CD4-positive, alpha-beta T cell treated with Interleukin-6 for 4 hours (primary cell): ENCODE data around the gene ZNF423.

ENCODE experiments used
- DNase-seq: peaks from one replicate; pipeline ENCODE4 v3.0.0-alpha.2; 2020; ENCODE audit warnings: mixed read lengths

ZNF423 gene

DNA sequence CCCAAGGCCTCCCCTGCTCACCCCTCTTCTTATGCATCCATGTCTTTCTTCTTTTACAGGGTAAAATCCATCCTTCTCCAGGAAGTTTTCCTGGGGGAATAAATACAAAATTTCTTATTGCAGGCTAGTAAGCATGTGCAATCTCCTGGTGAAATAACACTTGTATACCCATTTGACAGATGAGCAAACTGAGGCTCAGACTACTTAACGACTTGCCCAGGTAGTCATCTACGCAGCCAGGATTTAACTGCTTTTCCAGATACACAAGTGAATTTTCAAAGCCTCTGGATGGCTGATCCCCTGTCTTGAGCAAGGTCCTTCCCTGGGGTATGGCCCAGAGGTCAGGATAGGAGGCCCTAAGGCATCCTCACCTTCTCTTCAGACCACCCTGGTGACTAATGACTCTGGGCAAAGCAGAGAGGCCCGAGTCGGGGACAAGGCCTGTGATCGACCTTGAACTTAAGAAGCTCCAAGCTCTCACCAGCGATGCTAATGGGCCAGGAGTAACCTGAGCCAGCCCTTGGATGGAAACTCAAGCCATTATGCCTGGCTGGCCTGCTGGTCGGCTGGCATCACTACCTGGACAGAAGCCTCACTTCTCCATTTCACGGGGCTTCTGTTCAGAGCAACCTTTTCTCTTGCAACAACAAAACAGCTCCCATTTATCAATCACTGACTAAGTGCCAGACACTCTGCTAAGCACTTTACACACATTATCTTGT, 33.1 kb downstream of the ZNF423 start:
- no peak for DNase-seq

DNA sequence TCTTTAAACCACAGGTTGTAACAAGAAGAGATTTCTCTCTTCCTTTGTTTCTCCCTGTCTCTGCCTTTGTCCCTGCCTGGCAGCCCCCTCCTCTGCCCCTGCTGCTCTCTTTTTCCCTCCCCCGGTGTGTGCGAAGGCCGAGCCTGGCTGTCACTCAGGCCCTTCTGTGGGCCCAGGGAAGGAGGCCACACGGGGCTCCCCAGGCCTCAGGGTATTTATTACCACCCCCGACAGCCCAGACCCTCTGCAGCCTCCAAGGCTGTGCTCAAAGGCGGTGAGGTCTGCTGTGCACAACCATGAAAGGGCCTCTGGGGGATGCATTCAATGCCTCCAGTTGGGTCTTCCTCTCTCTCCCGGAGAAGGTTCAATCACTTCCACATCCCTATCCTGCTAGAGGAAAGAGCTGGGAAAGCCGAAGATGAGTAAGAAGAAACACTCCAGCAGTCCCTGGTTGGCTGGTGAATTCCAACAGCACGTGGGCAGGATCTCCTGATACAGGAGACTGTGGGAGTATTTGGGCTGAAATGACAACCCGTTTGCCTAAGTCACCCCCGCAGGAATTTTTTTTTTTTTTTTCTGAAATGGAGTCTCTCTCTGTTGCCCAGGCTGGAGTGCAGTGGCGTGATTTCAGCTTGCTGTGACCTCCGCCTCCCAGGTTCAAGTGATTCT, 34.2 kb downstream of the ZNF423 start:
- no peak for DNase-seq

DNA sequence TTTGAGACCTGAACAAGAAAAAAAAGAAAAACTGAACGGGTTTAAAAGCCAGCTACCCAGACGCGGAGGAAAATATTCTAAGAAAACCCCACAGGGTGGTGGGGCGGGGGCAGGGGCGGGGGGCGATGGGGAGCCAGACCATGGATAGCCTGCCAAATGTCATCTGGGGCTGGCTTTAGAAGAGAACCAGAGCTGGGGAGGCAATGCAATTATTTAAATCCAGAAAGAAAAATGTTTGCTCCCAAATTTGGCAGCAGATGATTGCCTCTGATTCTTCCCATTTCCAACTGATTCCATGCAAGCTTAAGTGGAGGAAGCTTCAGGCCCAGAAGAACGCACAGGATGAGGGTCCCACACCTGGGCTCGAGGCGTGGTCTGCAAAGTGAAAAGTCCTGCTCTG, 34.8 kb downstream of the ZNF423 start:
- no peak for DNase-seq

DNA sequence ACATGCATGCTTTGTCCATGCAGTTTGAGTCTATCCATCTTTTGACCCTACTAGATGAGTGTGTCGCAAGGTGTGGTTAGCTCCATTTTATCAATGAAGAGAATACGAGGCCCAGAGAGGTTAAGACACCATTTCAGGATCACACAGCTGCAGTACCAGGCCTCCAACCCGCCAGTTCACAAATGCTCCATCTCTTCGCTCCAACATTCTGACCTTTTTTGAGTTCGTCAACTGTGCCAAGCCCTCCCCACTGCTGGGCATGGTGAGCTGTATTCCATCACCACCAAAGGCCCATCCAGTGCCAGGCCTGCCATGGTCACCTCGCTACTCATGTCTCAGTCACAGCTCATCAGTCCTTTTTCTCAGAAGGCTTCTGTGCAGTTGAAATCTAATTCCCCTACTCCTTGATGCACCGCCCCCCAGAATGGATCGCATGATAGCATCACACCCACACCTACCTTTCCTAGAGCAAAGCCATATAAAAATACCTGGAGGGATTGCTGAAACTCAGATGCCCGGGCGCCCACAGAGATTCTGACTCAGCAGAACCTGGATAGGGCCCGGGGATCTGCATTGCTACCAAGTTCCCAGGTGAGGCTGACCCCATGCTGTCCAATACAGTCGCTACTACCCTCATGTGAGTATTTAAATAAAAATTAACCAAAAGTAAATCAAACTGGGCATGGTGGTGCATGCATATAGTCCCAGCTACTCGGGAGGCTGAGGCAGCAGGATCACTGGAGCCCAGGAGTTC, 38.0 kb downstream of the ZNF423 start:
- DNase-seq: no peak

DNA sequence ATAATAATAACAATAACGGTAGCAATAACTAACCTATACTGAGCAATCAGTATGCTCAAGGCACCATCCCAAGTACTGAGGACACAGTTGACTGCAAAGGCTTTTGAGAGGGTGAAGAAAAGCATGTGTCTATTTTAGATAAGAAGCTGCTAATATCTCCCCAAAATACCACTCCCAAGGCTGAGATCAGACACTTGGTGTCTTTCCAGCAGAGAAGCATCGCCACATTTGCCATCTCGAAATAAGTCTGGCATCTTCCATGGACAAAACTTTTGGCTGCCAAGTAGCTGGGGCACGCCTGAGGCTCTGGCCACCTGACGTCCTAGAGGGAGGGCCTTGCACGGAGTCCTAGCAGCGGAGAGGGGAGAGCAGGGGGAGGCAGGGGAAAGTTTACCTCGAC, 39.0 kb downstream of the ZNF423 start:
- DNase-seq: no peak

DNA sequence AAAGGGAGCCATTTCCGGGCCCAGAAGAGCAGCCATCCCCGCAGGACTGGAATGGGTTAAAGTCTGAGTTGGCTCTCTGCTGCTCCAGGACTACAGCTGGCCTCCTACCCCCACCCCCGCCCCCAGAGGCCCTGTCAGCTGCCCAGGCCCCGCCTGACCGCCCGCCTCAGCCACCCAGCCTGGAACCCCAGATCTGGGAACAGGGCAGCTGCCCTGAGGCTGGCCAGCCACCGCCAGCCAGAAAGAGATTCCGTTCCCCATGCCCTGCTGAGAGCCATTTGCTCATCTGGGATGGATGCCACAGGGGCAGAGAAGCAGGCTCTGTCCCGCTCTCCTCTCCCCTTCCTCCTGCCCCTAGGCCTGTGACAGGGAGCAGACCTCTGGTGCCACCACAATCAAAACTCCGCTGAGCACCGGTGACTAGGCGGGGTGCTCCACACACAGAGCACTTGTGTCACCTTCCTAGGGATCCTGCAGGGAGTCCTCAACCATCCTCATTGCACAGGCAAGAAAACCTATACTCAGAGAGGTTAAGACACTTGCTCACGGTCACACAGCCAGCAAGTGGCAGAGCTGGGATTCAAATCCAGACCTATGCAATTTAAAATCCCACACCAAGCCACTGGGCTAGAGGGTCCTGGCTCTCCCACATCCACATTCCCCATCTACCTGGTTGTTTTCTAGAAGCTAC, 44.1 kb downstream of the ZNF423 start:
- DNase-seq: no peak

DNA sequence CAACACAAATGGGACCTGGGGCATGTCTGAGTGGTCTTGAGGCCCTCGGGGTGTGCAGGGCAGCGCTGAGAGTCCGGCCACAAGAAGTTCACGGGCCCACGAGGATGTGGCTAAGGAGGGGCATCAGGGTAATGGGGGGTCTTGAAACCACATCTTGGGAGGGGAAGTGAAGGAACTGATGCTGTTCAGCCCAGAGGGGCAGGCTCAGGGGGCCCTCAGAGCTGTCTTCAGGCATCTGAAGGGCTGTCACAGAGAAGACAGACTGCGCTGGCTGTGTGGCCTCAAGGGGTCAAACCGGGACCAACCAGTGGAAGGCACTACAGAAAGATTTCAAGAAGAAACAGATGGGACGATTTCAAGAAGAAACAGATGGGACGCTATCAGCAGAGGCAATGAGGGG, 45.1 kb downstream of the ZNF423 start:
- no peak for DNase-seq

DNA sequence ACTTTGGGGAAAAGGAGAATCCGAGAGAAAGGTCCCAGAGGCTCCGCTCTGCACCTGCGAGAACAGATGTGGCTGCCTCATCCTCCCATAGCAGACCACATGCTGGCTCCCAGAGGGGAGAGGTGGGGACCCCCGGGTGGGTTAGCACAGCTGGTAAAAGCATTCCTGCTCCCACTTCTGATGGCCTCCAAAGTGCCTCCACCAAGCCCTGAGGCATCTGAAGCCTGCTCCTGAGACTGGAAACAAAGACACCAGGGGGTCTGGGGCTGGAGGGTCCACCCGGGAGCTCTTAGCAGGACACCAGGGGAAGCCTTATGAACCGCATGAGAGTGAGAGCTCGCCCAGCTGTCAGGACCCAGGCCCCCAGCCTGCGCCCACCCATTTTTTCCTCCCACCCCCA, 46.4 kb downstream of the ZNF423 start:
- DNase-seq: no peak

DNA sequence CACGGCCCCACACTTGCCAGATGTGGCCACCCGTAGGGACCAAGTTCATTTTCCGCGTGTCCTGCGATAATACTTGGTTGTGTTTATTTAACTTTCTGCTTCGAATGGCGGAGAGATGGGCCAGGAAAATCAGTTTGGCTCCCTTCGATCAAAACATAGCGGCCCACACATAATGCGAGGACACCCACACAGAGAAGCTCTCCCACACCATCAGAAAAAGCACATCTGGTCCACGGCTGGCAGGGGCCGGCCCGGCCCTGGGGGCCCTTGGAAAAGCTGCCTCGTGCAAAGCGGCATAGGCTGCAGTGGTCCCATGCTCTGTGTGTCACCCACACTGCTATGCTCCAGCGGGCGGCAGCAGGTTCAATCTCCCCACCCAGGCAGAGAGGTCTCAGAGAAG, 46.9 kb downstream of the ZNF423 start:
- no peak for DNase-seq

DNA sequence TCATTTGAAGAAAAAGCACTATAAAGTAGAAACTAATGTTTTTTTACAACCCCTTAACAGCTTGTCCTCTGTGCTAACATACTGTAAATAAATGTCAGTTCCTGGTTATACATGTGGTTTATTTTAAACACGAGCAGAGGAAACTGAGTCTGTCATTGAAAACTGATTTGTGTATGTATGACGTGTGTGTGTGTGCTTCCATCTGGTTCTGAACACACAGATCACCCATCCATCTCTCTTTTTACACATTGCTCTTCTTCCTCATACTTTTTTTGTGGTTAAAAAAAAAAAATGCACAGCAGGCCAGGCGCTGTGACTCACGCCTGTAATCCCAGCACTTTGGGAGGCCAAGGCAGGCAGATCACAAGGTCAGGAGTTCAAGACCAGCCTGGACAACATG, 49.5 kb downstream of the ZNF423 start:
- no peak for DNase-seq

DNA sequence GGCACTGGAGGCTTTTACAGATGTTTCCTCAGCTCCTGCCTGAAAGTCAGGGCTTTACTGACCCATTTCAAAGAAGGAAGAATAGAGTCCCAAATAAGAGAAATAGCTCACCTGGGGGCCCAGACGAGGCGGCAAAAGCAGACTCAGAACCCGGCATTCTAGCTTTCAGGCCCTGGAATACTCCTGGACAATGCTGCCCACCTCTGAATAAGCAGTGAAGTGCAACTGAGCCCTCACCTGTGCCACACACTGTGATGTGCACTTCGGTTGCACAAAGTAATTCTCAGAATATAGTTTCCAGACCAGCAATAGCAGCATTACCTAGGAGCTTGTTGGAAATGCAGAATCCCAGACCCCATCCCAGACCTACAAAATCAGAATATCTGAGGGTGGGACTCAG, 54.6 kb downstream of the ZNF423 start:
- DNase-seq: no peak

DNA sequence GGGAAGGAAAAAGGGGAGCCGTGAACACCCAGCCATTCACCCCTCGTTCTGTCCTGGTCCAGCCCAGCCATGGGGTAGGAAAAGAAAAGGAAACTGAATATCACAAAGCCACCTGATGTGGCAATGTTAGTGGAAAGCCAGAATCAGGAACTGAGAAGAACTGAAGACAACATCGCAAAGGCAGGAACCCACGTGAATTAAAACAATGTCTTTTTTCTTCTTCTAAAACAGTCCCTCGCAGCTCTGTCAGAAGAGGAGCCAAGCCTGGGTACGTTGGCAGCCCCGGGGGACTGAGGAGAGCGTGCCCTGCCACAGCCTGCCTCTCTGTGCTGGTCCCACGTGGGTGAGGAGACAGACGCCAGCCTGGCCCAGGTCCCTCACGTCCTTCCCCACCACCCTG, 55.0 kb downstream of the ZNF423 start:
- DNase-seq: no peak

DNA sequence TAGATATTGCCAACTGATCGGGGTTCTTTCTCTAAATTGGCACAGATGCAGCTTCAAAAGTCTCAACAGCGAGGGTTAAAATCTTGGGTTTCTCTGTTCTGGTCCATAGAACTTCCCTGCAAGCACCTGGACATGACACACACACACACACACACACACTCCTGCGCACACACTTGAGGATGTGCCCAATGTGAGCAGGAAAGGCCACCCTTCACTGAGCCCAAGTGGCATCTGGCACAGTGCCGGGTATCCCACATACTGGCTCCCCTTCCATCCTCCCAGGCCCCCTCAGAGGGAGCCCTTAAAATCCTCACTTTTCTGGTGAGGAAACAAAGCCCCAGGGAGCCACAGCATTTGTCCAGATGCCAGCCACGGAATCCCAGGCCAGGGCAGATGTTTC, 55.5 kb downstream of the ZNF423 start:
- no peak for DNase-seq

DNA sequence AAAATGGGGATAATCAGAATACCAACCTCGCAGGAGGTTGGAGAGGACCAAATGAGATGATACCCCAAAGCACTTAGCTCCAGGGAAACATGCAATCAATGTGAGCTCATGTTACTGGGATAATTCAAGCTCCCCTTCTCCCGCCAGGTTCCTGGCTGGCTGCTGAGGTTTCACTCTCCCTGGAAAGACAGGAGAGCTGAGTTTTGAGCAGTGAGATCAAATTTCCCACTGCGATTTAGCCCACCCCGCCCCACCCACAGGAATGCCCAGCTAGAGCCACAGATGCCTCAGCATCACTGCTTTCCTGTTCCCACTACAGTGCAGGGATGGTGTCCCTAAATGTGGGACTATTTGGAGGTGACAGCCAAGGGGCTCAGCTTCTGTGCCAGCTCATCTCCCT, 56.7 kb downstream of the ZNF423 start:
- DNase-seq: no peak

DNA sequence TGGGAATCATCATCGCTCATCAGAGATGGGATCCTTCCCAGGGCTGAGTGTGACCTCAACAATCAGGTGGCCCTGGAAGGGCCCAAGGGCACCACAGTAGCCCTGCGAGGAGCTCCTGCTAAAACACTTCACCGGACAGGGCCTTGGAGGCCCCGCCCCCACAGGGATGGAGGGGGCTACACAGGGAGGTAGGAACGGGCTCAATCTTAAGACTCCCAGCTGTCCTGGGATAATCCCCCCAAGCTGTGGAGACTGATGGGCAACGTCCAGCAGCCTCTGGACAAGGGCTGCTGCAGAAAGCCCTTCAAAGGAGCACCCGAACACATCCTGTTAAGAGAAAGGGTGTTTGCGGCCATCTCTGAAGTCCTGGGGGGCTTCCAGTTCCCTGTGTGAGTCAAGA, 60.4 kb downstream of the ZNF423 start:
- no peak for DNase-seq

DNA sequence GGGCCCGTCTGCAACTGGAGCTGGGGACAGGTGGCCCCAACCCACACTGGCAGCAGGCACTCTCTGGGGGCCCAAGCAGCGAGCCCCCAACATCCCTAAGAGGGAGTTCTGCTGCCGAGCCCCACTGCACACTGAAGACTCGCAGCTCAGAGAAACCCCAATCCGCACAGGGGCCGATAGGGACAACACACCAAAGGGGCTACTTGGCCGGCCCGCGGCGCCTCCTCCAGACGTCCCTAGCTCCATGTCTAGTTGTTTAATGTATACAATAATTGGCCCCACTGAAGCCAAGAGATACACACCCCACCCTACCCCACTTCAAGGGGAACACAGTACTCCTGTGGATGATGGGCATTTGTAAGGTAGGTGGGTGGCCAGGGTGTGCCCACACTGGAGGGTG, 62.7 kb downstream of the ZNF423 start:
- DNase-seq: no peak

DNA sequence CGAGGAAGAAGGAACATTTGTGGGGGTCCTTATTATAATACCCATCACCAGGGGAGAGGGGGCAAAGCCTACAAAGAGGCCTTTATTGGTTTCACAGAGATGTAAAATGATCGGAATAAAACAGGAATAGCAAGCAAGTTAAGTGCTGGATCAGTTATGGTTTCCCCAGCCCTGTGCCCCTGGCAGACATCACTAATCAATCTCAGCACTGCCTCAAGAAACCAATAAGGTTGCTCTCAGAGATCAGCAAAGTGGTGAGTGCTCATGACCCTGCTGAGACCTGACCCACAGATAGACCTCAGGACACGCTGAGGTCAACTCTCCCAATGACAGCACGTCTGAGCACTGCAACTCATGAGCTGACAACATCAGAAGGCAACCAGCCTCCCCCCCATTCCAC, 66.3 kb downstream of the ZNF423 start:
- no peak for DNase-seq

DNA sequence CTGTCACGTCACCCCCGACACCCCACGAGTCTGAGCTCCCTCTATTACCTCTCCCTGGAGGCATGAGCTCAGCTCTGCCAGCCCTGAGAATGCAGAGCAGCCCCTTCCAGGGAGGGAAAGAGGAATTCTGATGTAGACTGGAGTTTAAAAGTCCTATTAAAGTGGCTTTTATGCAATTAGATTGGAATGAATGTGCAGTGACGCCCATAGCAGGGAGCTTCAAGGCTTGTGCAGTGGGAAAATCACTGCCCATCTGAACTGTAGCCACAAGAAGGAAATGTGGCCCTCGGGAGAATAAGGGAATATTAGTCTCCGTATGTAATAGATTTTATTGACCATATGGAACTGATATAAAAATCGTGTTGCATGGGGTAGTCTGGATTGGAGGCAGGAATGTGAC, 66.9 kb downstream of the ZNF423 start:
- no peak for DNase-seq

DNA sequence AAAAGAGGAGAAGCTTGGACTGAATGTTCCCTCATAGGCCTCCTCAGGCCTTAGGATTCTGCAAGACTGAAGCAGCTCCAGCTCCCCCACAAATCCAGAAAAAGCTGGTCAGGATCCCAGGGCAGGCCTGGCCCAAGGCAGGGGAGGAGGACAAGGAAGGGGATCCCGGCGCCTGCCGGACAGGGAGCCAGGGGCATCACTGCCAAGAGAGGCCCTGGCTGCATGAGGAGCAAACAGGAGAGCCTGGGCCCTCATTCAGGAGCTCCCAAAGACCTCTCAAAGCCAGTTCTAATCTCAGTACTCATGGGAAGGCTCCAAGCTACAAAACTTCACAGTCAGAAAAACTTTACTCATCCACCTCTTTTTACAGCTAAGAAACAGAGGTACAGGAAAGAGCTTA, 67.3 kb downstream of the ZNF423 start:
- DNase-seq: no peak

DNA sequence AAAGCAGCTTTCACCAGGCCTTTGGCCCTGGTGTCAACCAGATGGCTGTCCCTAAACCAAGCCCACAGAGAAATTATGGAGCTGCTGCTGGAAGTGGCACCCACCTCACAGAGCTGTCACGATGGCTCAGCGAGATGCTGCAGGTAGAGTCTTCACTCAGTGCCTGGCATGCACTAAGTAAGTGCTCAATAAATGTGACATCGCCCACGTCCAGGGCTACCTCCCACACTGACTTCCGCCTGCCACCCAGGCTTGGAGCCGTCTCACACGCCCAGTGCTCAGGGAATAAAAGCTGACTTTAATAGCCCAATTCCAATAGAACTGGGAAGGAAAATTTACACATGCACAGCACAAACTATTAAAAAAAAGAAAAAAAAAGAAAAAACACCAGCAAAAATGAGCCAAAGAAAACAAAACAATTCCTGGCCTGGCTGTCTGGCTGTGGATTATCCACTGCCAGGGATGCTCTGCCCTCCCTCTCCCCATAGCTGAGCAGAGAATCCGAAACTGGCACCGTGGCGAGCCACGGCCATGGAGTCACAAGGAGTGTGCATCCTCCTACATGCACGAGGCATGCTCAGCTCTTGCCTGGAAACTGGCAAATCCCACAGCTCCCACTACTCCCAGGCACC, 68.9 kb downstream of the ZNF423 start:
- no peak for DNase-seq

DNA sequence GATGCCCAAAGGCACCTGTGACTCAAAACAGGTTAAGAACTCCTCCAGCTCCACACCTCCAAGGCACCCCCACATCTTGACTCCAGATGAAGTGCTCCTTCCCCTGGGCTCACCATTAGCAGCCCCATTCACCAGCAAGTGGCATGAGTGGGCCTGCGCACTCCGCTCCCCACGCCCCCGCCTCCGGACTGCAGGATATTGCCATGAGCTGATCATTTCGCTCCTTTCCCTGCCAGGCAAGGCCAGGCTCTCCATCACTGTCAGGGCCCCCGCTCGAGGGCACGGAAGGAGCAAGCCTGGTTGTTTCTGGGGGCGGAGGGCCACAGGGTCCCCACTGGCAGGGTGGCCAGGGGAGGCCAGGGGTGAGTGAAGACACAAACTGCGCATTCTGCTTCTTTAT, 69.9 kb downstream of the ZNF423 start:
- no peak for DNase-seq

DNA sequence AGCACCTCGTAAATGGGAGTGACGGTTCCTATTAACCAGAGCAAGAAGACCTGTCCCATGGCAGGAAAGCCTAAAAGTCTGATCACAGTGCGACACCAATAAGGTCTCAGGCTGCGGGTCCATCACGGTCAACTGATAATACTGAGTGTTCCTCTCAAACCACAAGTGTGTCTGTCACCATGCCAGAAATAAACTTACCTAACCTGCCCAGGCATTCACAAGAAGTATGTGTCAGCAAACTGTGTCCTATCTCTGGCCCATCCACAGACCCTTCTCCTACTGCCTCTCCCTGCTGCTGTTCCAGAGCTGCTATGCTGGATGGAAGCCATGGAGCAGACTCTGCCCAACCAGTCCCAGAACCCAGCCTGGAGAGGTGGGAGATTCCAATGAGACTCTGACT, 73.5 kb downstream of the ZNF423 start:
- DNase-seq: no peak

DNA sequence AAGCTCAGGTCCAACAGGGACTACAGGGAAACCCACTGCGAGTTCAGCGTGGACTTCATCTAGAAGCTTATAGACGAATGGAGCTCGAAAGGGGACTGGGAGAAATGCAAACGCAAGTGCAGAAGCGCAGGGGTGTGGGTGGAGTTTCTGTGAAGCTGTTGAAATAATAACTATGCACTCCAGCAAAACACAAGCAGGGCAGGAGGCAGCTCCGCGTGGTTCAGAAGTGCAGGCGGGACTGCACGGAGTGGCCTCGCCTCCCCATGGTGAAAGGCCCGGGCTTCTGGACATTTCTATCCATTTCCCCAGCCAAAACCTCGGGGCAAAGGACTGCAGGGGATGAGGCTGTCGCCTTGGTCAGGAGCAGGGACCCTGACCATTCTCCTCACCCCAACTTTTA, 74.5 kb downstream of the ZNF423 start:
- no peak for DNase-seq
